Activated CD4-positive, alpha-beta T cell treated with anti-CD3 and anti-CD28 coated beads, Interleukin-2, amount 50 U/mL, for 1 hour (primary cell): ENCODE data around the gene PPP1R1B.

Source experiments
- DNase-seq: peaks from one replicate; pipeline ENCODE4 v3.0.0-alpha.2; 2020

The PPP1R1B gene

DNA sequence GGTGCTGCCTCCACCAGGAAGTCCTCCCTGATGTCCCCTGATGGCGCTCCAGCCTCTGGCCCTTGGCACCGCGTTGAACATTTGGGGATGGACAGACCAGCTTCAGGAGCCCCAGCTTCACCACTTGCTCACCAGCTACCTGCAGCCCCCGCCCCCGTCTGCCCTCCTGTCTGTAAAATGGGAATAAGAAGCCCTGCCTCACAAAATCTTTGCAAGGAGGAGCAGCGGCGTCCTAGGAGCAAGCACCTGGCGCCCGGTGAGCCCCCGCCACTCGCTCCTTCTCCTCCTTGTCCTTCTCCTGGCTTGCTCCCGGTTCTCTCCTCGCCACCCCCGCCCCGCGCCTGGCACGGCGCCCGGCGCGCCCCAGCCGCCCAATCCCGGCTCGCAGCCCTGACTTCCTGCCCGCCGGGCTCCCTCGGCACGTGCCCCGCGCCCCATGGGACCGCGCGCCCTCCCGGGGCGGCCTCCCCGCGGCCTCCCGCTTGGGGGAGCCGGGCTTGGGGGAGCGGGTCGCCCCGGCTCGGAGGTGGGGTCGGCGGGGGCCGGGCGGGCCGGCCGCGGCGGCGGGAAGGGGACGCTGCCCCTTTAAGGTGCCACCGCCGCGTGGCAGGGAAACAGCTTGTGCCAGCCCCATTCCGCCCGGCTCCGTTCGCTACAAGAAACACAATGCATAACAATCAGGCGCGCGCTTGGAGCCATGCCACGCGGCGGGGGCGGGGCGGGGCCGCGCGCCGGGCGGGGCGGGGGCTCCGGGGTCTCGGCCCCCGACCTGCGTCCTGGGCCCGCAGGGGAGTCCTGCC, 9.1 kb upstream of the PPP1R1B start:
- DNase-seq, result peak; percentile 49

DNA sequence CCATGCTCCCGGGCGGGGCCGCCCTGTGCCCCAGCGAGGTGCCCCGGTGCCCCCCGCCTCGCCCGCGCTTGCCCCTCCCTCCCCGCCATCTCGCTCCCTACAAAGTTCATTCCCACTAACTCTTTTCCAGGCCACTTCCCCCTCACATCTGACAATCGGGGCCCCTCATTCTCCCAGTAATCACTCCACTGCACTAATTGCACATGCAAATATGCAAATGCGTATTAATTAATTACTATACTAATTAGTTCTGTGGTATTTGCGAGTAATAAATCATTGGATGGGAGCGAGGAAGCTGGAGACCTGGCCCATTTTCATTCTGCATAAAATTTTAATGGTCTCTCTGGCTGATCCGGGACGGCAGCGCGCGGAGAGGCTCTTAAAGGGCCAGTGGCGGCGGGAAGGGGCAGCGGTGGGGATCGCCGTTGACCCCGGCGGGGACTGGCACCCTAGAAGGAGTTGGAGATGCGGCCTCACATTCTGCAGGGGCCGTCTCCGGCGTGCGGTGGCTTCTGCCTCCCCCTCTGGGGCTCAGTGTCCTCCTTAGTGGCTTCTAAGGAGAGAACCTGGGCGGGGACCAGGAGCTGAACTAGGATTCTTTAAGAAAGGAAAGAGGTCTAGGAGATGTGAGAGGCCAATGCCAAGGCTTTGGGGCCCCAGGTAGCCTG, 8.4 kb upstream of the PPP1R1B start:
- DNase-seq, result no peak

DNA sequence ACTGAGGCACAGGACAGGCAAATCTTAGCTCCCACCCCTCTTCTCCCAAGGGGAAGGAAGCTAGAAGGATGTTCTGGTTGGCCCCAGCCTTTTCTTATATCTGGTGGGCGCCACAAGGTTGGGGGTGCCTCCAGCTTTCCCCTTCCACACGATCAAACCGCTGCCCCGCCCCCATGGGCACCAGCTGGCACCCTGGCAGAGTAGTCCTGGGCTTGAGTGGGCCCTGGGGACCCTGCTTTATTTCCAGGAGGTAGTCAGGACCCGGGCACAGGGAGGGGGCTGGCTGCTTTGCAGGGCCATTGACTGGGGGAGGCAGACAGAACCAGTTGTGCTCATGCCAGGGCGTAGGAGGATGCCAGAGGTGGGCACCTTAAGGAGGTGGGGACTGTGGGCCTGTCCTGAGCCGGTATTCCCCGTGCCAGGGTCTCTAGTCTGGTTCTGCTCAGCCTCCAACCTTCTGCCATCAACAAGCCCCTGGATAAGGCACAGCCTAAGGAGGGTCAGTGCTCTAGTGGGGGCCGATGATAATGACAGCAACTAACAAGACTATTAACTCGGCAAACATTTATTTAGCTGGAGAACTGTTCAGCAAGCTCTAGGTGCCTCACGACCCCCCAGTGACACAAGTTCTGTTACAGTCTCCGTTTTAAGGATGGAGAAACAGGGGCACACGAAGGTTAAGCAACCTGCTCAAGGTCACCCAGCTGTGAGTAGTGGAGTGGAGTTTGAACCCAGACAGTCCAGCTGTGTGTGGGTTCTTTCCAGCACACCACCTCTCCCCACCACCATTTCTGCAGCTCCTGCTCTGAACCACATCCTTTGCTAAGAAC, 7.6 kb upstream of the PPP1R1B start:
- no peak for DNase-seq

DNA sequence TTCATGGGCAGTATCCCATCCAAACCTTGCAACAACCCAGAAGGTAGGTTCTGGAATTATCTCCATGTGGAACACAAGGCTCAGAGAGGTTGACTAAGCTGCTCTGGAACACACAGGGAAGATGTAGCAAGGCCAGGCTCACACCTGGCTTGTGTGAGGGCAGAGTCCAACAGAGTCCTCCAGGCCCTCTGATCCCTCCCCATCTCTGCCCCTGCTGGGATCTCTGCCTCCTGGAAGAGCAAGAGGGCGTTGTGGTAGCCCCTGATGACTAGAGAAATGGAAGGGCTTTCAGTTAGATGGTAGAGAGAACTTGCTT, 7.0 kb upstream of the PPP1R1B start:
- DNase-seq, result no peak

DNA sequence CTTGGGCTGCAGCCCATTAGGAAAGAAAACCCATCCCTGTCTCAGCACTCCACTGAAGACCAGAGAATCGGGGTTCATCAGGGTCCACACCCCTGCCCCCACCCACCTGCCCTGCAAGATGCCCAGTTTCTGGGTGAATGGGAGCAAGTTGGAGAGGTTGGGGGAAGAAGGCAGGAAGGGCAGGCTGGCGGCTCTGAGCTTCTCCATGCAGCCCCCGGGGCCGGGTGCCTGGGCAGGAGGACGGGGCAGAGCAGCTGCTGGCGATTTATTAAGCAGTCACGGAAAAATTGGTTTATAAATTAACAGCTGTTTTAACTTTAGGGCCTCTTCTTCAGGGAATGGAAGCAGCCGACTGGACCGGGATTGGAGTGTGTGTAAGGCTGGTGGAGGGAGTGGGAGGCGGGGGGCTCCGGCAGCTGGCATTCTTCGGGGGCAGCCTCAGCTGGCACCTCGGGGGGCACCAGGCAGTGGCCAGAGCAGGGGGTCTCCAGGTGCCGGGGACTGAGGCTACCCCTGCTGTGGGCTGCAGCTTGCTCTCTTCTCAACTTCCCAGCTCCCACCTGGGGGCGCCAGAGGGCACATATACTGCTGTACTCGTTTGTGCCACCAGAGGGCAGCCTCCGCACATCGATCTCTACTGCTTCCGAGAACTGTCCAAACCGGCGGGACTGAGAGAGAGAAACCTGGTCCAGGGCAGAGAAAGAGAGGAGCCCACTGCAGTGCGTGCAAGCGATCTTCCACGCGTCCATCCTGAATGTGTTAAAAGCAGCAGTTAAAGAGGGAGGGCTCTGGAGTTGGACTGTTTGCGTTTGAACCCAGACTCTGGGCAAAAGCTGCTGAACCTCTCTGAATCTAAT, 5.0 kb upstream of the PPP1R1B start:
- DNase-seq, result peak; percentile 88

DNA sequence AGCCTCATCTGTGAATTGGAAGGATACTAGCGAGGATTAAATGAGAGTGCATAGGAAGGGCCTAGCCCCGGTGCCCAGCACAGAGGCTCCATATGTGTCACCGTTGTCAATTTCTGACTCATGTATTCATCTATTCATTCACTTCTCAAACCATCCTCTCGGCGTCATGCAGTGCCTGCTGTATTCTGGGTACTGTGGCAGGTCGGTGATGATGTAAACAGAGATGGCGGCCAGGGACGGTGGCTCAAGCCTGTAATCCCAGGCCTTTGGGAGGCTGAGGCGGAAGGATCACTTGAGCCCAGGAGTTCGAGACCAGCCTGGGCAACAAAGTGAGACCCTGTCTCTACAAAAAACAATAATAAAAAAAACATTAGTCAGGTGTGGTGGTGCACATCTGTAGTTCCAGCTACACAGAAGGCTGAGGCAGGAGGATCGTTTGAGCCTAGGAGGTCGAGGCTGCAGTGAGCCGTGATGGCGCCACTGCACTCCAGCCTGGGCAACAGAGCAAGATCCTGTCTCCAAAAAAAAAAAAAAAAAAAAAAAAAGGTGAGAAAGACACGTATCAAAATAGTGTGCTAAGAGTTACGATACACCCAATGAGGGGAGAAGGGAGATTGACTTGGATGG, 4.3 kb upstream of the PPP1R1B start:
- DNase-seq, result no peak

DNA sequence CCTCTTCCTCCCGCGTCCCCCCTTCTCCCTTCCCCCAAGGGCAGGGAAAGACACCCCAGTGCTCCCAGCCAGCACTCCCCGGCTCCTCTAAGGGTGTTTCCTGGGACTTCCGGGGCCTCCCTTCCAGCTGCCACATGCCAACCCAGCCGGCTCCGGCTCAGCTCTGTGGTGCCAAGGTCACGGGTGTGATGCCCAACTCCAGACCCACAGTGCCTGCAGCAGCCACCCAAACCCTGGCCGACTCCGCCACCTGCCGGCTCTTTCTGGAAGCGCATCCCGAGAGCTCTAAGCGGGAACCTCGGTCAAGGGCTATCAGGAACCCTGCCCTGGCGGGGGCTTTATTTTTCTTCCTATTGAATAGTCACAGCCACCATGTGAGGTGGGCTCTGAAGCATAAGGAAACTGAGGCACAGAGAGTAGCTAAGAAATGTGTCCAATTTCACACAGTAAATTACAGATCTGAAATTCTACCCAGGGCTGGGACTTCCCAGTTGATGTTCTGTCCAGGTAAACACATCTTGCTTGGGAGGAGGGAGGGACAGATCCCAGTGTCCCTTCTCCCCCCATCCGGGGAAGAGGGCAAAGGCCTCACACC, 3.3 kb upstream of the PPP1R1B start:
- peak; percentile 87 for DNase-seq

DNA sequence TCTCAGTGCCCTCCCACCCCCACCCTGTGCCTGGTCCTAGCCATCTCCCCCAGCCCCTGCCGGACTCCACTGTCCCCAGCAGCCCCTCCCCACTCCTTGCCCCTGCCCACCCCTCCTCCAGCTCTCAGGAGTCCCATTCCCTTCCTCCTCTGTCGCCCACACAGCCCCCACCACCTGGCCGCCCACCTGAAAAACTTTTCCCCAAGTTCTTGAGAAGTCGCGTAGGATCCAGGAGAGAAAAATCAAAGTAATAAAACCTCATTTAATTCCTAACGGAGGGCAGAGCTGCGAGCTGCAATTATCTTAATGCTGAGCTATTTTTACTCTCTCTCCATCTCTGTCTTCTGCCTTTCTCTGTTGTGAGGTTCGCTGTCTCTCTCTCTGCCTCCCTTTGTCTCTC, 2.4 kb upstream of the PPP1R1B start:
- no peak for DNase-seq

DNA sequence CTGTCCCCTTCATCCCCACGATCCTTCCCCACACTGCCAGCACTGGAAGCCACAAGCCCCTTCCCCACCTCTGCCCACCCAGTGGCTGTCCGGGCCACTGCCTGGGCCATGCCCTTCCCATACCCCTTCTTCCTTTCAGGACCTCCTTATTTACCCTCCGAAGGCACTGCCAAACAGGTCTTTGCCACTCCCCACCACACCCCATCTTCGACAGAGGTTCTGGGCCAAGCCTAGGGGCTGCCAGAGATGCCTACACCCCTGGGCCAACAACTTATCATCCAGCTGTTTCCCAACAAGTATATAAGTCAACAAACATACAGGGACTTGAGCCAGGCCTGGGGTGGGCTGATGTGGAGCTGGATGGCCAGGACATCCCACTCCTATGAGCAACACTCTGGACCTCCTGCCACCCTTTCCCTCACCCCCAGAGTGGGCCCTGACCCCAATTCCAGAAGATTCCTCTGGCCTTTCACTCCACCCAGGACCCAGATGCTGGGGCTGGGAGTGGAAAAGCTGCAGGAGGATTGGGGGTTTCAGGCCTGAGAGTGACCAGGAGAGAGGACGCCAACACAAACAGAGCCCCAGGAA, 1.5 kb upstream of the PPP1R1B start:
- no peak for DNase-seq

DNA sequence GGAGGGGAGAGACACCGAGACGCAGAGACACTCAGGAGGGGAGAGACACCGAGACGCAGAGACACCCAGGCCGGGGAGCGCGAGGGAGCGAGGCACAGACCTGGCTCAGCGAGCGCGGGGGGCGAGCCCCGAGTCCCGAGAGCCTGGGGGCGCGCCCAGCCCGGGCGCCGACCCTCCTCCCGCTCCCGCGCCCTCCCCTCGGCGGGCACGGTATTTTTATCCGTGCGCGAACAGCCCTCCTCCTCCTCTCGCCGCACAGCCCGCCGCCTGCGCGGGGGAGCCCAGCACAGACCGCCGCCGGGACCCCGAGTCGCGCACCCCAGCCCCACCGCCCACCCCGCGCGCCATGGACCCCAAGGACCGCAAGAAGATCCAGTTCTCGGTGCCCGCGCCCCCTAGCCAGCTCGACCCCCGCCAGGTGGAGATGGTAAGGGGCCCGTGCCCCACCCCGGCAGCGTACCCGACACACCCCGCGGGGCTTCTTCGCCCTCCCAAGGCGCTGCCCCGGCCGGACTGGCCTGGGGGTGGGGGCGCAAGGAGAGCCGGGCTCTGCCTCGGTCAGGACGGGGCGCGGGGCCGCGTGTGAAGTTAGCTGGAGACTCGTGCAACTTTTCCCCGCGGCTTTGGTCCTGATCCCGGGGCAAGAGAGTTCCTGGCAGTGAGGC, 427 bp downstream of the PPP1R1B start:
- DNase-seq, result no peak

DNA sequence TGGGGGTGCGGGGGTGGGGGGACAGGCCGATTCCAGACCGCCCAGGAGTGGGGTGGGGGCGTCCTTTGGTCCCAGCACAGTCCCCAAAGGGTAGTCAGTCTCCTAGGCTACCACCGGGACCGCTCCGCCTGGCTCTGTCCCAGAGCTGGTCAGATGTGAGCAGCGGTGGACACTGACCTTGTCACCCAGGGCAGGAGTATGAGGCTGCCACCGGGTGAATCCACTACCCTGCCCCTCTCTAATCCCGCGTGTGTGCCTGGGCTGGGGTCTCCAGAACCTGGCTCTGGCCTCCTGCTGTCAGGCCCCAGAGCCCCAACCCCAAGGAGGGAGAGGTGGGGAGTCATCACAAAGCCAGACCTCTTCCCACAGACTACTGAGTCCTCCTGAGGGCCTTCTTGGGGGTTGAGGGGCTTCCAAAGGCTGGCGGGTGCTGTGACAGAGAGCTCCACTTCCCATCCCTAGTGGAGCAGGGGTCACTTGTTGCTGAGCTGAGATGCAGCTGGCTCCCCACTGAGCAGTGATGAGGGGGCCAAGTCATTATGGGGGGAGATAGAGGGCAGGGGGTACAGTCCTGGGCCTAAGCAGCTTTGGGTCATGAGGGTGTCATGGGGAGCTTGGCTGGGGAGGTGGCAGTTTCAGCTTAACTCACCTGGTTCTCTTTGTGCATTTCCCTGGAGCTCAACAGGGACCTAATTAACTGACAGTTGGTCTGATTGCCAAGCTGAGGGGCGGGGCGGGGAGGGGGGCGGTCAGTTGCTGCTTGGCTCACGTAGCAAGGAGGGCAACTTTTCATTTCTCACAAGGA, 1.2 kb downstream of the PPP1R1B start:
- no peak for DNase-seq

DNA sequence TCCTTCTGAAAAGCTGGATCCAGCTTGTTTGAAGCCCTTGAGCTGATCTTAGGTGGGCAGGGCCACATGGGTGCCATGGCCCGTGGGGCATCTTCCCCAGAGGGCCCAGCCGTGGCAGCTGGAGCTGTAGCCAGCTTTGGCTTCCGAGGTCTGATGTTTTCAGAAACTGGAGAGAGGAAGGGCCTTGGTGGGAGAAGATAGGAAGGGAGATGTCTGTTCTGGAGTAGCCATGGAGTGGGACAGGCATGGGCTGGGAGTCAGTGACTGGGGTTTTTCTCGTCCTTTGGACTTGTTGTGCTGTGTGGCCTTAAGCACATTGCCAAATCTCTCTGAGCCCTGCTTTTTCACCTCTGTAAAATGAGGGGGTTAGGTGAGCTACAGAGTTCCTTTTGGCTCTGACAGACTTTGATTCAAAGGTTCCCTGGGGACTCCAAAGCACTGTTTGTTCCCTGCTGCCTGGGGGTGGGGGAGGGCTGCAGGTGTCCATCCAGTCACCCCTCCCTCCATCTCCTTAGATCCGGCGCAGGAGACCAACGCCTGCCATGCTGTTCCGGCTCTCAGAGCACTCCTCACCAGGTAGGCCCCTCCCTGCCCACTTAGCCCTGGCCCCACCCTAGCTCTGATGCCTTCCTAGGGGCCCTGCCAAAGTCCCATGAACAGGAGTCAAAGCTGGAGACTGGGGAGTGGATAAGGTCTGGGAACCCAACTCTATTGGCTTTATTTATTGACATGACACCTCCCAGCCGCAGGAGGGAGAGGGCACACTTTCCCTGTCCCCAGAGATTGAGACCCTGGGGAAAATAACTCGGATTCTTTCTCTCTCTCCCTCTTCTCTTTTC, 2.1 kb downstream of the PPP1R1B start:
- DNase-seq, result no peak

DNA sequence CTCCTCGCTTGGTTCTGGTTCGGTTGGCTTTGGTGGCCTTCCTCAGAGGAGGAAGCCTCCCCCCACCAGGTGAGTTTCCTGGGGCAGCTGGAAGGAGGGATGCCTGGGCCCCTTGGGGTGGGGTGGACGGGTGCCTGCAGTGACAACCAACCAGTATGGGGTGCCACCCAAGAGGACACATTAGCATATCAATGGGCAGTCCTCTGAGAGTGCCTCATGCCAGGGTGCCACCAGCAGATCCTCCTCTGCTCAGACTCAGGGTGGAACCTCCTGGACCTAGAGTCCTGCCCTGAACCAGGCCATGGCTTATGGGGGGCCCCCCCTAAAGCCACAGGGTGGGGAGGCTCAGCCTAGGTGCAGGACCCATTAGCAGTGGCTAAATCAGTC, 2.7 kb downstream of the PPP1R1B start:
- no peak for DNase-seq

DNA sequence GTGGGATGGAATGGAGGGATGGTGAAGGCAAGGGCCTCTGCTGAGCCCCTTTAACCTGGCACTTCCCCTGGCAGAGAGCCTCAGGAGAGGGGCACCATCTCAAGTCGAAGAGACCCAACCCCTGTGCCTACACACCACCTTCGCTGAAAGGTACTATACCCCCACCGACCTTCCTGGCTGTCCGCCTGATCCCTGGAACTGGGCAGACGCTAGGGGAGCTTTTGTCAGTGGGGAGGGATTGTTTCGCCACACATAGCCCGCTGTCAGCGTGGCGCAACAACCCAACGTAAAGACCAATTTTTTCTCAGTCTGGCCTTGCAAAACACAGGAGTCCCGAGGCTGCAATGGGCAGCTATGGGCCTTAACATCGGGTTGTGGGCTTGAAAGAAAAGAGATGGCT, 3.1 kb downstream of the PPP1R1B start:
- DNase-seq, result no peak

DNA sequence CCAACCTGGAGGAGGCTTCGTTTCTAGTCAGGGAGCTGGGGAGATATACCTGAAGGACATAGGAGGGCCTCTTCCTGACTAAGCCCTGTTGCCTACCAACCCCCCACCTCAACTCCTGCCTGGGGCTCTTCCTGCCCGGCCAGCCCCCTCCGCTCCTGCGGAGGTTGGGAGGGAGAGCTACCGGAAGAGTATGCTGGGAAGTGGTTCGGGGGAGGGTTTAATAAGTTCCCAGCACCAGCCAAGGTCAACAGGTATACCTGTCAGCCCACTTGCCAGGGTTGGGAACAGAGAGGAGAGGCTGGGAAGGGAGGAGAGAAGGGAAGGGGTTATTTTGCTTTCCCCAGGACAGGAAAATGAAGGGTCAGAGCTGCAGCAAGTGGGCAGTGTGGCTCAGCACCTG, 4.7 kb downstream of the PPP1R1B start:
- no peak for DNase-seq

DNA sequence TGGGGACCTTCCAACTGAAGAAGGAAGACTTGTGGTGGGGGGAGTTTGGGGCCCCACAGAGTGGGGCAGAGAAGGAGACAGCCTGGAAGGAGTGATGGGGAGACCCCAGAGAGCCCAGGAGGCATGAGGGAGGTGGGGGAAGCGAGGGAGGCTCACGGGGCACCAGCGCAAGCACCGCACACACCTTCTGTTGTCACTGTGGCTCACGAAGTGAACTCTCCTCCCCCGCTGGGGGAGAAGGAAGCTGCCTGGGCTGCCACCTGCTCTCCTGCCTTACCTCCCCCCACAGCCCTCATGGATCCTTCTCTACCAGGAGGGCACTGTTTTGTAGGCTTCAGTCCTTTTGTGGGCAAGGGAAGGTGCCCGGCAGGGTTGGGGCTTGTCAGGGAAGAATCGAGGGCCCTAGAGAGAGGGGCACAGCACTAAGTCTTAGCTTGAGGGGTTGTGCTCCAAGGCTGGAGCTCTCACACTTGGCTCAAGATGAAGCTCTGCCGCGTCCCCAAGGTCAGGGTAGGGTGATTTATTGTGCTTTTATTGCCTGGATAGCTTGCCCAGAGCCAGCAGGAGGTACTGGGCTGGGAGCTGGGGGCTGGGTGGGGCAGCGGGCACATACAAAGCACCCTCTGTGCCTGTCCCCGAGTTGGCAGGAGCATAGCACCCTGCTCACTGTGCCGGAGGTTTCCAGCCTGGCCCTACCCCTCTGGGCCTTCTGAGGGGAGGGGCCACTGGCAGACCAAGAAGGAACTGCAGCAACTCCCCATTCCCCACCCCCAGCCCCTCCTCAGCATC, 5.6 kb downstream of the PPP1R1B start:
- no peak for DNase-seq

DNA sequence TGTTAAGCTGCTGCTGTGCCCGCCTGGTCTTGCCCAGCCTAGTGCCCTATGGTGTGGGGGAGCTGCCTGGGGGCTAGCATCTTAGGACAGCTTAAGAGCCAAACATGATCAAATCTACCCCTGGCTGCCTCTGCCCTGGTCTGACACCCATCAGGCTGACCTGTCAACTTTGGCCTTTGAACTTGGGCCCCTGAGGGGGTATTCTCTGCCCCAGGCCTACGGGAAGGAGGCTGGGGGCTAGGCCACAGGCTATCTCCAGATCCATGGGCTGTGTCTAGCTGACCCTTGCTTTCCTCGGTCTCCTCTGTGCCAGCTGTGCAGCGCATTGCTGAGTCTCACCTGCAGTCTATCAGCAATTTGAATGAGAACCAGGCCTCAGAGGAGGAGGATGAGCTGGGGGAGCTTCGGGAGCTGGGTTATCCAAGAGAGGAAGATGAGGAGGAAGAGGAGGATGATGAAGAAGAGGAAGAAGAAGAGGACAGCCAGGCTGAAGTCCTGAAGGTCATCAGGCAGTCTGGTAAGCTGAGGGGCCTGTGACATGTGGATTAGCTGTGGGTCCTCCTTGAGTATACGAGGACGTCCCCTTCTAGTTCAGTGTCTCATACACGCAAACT, 6.9 kb downstream of the PPP1R1B start:
- no peak for DNase-seq

DNA sequence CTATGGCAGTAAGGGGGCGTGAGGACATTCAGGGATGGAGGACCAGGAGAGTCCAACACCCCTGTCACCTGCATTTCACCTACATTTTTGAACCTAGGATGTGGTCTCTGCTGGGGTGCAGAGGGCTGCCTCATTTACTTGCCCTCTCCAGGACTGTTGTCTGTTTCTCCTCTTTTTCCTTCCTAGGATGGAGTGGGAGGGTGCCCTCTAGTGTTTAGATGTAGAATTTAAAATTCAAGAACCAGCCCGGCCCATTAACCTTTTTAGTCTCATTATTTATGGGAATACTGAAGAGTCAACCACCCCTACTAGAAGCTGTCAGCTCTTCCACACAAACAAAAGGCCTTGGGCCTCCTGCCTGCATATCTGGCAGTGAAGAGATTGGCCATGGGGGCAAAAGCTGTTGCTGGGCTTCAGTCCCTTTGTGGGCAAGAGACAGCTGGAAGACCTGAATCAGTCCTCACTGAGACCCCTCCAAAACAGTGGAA, 7.7 kb downstream of the PPP1R1B start:
- no peak for DNase-seq
